GM21526 (cell line): ENCODE results near the gene ATP6V0E2.
"Not testable (repeated sequence)": the region's sequence is repeated elsewhere in the genome, so short reads cannot be mapped to it uniquely, and the experiment has no call there.

ENCODE experiments used
- ATAC-seq: cut with Tn5 transposase; IDR thresholded peaks from one replicate; pipeline ENCODE4 v1.9.1; 2021; ENCODE audit warnings: moderate library complexity; ENCODE audit not compliant: unreplicated experiment, low FRiP score

Gene ATP6V0E2

GRCh38 chr7:149907776-149908376 lies 34.1 kb downstream of the ATP6V0E2 start:
- not testable (repeated sequence) for ATAC-seq

DNA sequence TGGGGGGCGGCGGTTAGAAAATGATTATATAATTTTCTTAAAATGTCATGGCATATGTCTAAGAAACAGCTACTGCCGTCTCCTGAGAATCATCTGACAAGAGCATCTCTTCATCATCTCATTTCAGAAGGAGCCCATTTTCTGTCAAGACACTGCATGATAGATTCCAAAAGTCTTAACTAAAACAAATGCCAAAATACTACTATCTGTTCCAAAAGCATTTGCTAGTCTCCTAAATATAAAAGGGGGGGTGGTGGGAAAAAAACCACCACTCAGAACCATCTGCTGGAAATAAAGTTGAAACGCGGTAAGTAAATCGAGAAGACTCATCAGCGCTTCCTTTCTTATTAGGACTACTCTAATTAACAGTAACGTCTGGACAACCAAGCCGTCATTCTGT lies 36.5 kb downstream of the ATP6V0E2 start:
- ATAC-seq, result not testable (repeated sequence)

DNA sequence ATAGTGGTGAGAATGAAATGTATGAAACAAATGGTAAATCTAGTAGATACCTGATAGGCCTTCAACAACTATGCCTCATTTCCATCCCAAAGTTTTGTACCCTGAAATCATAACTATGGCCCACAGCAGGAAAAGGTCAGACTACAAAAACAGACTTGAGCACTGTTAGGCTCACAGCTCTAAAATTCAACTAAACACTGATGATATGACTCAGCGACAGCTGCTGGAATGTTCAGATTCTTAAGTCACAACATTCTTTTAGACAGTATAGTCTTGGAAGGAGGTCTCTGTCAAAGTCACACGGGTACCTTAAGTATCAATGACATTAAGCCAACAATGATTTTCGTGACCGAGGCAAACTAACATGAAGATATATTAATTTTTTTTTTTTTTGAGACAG lies 38.4 kb downstream of the ATP6V0E2 start:
- not testable (repeated sequence) for ATAC-seq

GRCh38 chr7:149926414-149926813 lies 52.6 kb downstream of the ATP6V0E2 start:
- ATAC-seq, result not testable (repeated sequence)
